ENCODE data around the gene KDR. TPM values are rescaled to one million over a fixed set of nuclear protein-coding genes. Genes with fewer than 3 reads are reported as not detected.

The KDR gene
- total and polyA plus RNA-seq, 9 of the 15 experiments (the other 6 are each of a cell fraction or from before 2014, with no cell fraction given): 0.13 TPM; not detected in 8

- TF ChIP-seq ZC3H4 (CRISPR knock-in tag; IDR thresholded peaks at IDR 0.05; ENCODE audit: borderline replicate concordance): no peak
- no peak for TF ChIP-seq ESRRB (CRISPR knock-in tag; IDR thresholded peaks at IDR 0.05; ENCODE audit: borderline replicate concordance)
- TF ChIP-seq ZBTB9 (CRISPR knock-in tag; IDR thresholded peaks at IDR 0.05): no peak
- TF ChIP-seq LARP7 (IDR thresholded peaks at IDR 0.05): no peak
- no peak for TF ChIP-seq ADNP (tag; IDR thresholded peaks at IDR 0.05)
- no peak for TF ChIP-seq E2F6 (IDR thresholded peaks at IDR 0.05; ENCODE audit: borderline replicate concordance in 1 of 2, extremely low read depth in 1 of 2, insufficient read depth in 1 of 2, insufficient read length in 1 of 2, low read depth in 1 of 2, low read length in 1 of 2, poor library complexity in 1 of 2, severe bottlenecking in 1 of 2)
- no peak for TF ChIP-seq TAF7 (tag; IDR thresholded peaks at IDR 0.05)
- no peak for TF ChIP-seq E2F4 (CRISPR knock-in tag; IDR thresholded peaks at IDR 0.05; ENCODE audit: low read depth)
- no peak for TF ChIP-seq ZKSCAN3 (CRISPR knock-in tag; IDR thresholded peaks at IDR 0.05)
- no peak for TF ChIP-seq CTCFL (IDR thresholded peaks at IDR 0.05; ENCODE audit: borderline replicate concordance, insufficient read depth, low read depth, low read length, poor library complexity, severe bottlenecking)
- TF ChIP-seq SP2 (IDR thresholded peaks at IDR 0.05; ENCODE audit: extremely low read depth, low read depth, low read length, poor library complexity, severe bottlenecking): no peak
- no peak for TF ChIP-seq ZNF584 (CRISPR knock-in tag; IDR thresholded peaks at IDR 0.05; ENCODE audit: low read depth)
- no peak for TF ChIP-seq MIER1 (IDR thresholded peaks at IDR 0.05; ENCODE audit: low read depth)
- TF ChIP-seq ZNF778 (CRISPR knock-in tag; IDR thresholded peaks at IDR 0.05): no peak
- 6% methylated on average over 1 of the region's 1 CpG for WGBS (ENCODE audit: insufficient coverage, low coverage, missing lambda C conversion rate)
- Histone ChIP-seq H3K4me1 (replicated peaks in 1 of 2; ENCODE audit: control insufficient read depth in 2 of 2, insufficient read depth in 2 of 2, low read length in 2 of 2) (peaks cover 0 to 2% of the 10 kb centered on the region in 2 experiments; a peak in 1 of 5 replicates), H4K20me1 (replicated peaks; ENCODE audit: control insufficient read depth, insufficient read depth, low read length) (no peaks in the 10 kb centered on the region), H3K79me2 (ENCODE audit: control insufficient read depth, insufficient read depth, low read length) (no peaks in the 10 kb centered on the region), H3K9me3 (replicated peaks; ENCODE audit: control insufficient read depth, insufficient read depth, low read depth, low read length) (no peaks in the 10 kb centered on the region), H3K4me2 (ENCODE audit: insufficient read depth, low read length) (no peak overlapping the region), H3K9ac (ENCODE audit: insufficient read depth in 1 of 2, low read depth in 2 of 2, low read length in 2 of 2) (no peak overlapping the region), H3K9me1 (ENCODE audit: control insufficient read depth, insufficient read depth, low read length) (no peaks in the 10 kb centered on the region), H3K4me3 (no peak overlapping the region), H3K27me3 (ENCODE audit: control insufficient read depth in 2 of 2, insufficient read depth in 2 of 2, low read length in 2 of 2) (no peaks in the 10 kb centered on the region; a peak in 2 of 5 replicates), H2AFZ (ENCODE audit: low read depth, low read length) (no peak overlapping the region), H3K36me3 (ENCODE audit: control insufficient read depth, insufficient read depth, low read length) (no peaks in the 10 kb centered on the region), H3K27ac (ENCODE audit: extremely low read depth, low read depth, low read length) (no peak overlapping the region)
- CTCF ChIA-PET (ENCODE audit: low intra/inter-chr PET ratio): no interaction called here
- DNase-seq (ENCODE audit: extremely low read depth in 1 of 4, low spot score in 3 of 4) (no peak), FAIRE-seq (no peak), ATAC-seq (no peak)
- intact Hi-C loops (cut with micrococcal nuclease): no loop called here
- in situ Hi-C loops (cut with MboI): no loop called here
- BruUV-seq (replicated peaks): no TSS peak
- POLR2A ChIA-PET: no interaction called here
Measured at GRCh38 chr4:55030589-55030988, 94.8 kb downstream of the KDR start.
